Suppressor macrophage treated with lipopolysaccharide for 4 hours (primary cell): Measurements from ENCODE around the gene SCARB1.

Source experiments
- DNase-seq: peaks from one replicate; pipeline ENCODE4 v3.0.0-alpha.2; 2020

Gene SCARB1

GRCh38 chr12:124741211-124741610, 122.5 kb downstream of the SCARB1 start:
- DNase-seq = no peak

- peak; percentile 81 for DNase-seq
Measured at GRCh38 chr12:124740691-124741137, 123.0 kb downstream of the SCARB1 start.

GRCh38 chr12:124739953-124740561, 123.6 kb downstream of the SCARB1 start:
- peak; percentile 44 for DNase-seq

GRCh38 chr12:124738636-124739467, 124.8 kb downstream of the SCARB1 start:
- DNase-seq = no peak

- DNase-seq = no peak
Measured at GRCh38 chr12:124737772-124738635, 125.7 kb downstream of the SCARB1 start.

GRCh38 chr12:124737040-124737419, 126.6 kb downstream of the SCARB1 start:
- peak; percentile 57 for DNase-seq

GRCh38 chr12:124736115-124737039, 127.3 kb downstream of the SCARB1 start:
- DNase-seq = no peak

GRCh38 chr12:124734224-124734788, 129.4 kb downstream of the SCARB1 start:
- DNase-seq = peak; percentile 94

- DNase-seq = no peak
Measured at GRCh38 chr12:124733086-124733485, 130.6 kb downstream of the SCARB1 start.

- no peak for DNase-seq
Measured at GRCh38 chr12:124732275-124733075, 131.2 kb downstream of the SCARB1 start.

- no peak for DNase-seq
Measured at GRCh38 chr12:124731869-124732268, 131.8 kb downstream of the SCARB1 start.

- DNase-seq = no peak
Measured at GRCh38 chr12:124730455-124730932, 133.2 kb downstream of the SCARB1 start.

- DNase-seq = no peak
Measured at GRCh38 chr12:124727922-124728321, 135.7 kb downstream of the SCARB1 start.

GRCh38 chr12:124727264-124727800, 136.3 kb downstream of the SCARB1 start:
- peak; percentile 97 for DNase-seq
